SK-N-SH (cell line): ENCODE results near the gene RBBP7. TPM values are rescaled to one million over a fixed set of nuclear protein-coding genes. Genes with fewer than 3 reads are reported as not detected.

ENCODE experiments used
- CTCF ChIA-PET: fragments of 300-600, 350-600 bp; formaldehyde crosslinking; extraction: SDS; loops from one replicate; lab custom pipeline; 2021; lab: Yijun Ruan, JAX
- POLR2A ChIA-PET: fragments of 350-600 bp; sonication (Branson Sonifier 250); formaldehyde crosslinking; extraction: SDS; loops from one replicate; lab custom pipeline; 2020; ENCODE audit warnings: antibody characterized with exemption, inconsistent platforms; lab: Yijun Ruan, JAX
- DNase-seq: peaks from one replicate; pipeline ENCODE4 v3.0.0; 2012
- H2AFZ ChIP-seq: fragments of 200-600 bp; sonication (generic); 2 replicates; pipeline ENCODE4 v1.8.1; 2016; ENCODE audit warnings: antibody characterized with exemption, mild to moderate bottlenecking, low read depth
- H3F3A ChIP-seq: fragments of 200-600 bp; sonication (generic); replicated peaks from 2 replicates; pipeline ENCODE3; 2016; ENCODE audit warnings: antibody characterized with exemption, mild to moderate bottlenecking; ENCODE audit not compliant: insufficient read depth
- H3K27ac ChIP-seq, 2 experiments: fragments of 200-500 bp in 1 of 2; fragments of 200-600 bp in 1 of 2; sonication (Bioruptor generic) in 1 of 2; sonication (generic), shearing (Covaris generic) in 1 of 2; 2 replicates each; pipeline versions ENCODE4 v1.5.1 to v1.6.1; 2014 to 2016; ENCODE audit warnings: low read depth in 2 of 2, inconsistent platforms in 1 of 2, low read length in 1 of 2, mild to moderate bottlenecking in 1 of 2, mixed read lengths in 1 of 2
- H3K27me3 ChIP-seq: fragments of 200-600 bp; sonication (generic), shearing (Covaris generic); 2 replicates; pipeline ENCODE4 v1.6.1; 2016; ENCODE audit warnings: mixed run types; ENCODE audit not compliant: insufficient read depth
- H3K36me3 ChIP-seq, 2 experiments: fragments of 200-500 bp in 1 of 2; fragments of 200-600 bp in 1 of 2; sonication (Bioruptor generic) in 1 of 2; sonication (generic) in 1 of 2; replicated peaks in 1 of 2; 2 replicates each; pipeline versions ENCODE3 to v1.5.1; 2014 to 2016; ENCODE audit warnings: low read length in 1 of 2, mild to moderate bottlenecking in 1 of 2; ENCODE audit not compliant: insufficient read depth in 2 of 2, control insufficient read depth in 1 of 2
- H3K4me1 ChIP-seq, 2 experiments: fragments of 200-500 bp in 1 of 2; fragments of 200-600 bp in 1 of 2; sonication (Bioruptor generic) in 1 of 2; sonication (generic), shearing (Covaris generic) in 1 of 2; 2 replicates each; pipeline versions ENCODE4 v1.5.1 to v1.6.1; 2014 to 2016; ENCODE audit warnings: low read depth in 1 of 2, low read length in 1 of 2, mixed run types in 1 of 2; ENCODE audit not compliant: insufficient read depth in 2 of 2, control insufficient read depth in 1 of 2
- H3K4me2 ChIP-seq: fragments of 200-600 bp; sonication (generic), shearing (Covaris generic); 2 replicates; pipeline ENCODE4 v1.6.1; 2017; ENCODE audit warnings: mixed run types
- H3K4me3 ChIP-seq, 2 experiments: fragments of 200-500 bp in 1 of 2; fragments of 200-600 bp in 1 of 2; sonication (Bioruptor generic) in 1 of 2; sonication (generic), shearing (Covaris generic) in 1 of 2; 2 replicates each; pipeline versions ENCODE4 v1.5.1 to v1.8.1; 2014 to 2016; ENCODE audit warnings: low read depth in 2 of 2, inconsistent platforms in 1 of 2, low read length in 1 of 2, mild to moderate bottlenecking in 1 of 2, mixed read lengths in 1 of 2, moderate library complexity in 1 of 2
- H3K79me2 ChIP-seq: fragments of 200-600 bp; sonication (generic); 2 replicates; pipeline ENCODE4 v1.8.1; 2017; ENCODE audit warnings: mild to moderate bottlenecking; ENCODE audit not compliant: insufficient read depth
- H3K9ac ChIP-seq: fragments of 200-600 bp; sonication (generic); 2 replicates; pipeline ENCODE4 v1.6.1; 2017; ENCODE audit warnings: mixed run types
- H3K9me2 ChIP-seq: fragments of 200-600 bp; sonication (generic); 2 replicates; pipeline ENCODE4 v1.6.1; 2017; ENCODE audit warnings: mixed run types
- H3K9me3 ChIP-seq: fragments of 200-600 bp; sonication (generic); 2 replicates; pipeline ENCODE4 v1.6.1; 2017; ENCODE audit warnings: mixed run types, mild to moderate bottlenecking, moderate library complexity
- H4K20me1 ChIP-seq: fragments of 200-600 bp; sonication (generic); 2 replicates; pipeline ENCODE4 v1.6.1; 2017; ENCODE audit warnings: mild to moderate bottlenecking, mixed run types; ENCODE audit not compliant: insufficient read depth
- CHD2 ChIP-seq: fragments of 150-350 bp; IDR thresholded peaks from 2 replicates; pipeline ENCODE4 v1.6.1; 2018; ENCODE audit warnings: low read length; ENCODE audit not compliant: partially characterized antibody
- EZH2phosphoT487 ChIP-seq: fragments of 200-600 bp; sonication (generic); IDR thresholded peaks from 2 replicates; pipeline ENCODE4 v1.6.1; 2017; ENCODE audit warnings: low read depth, mixed run types, mild to moderate bottlenecking, antibody characterized with exemption, moderate library complexity, borderline replicate concordance
- FOXJ3 ChIP-seq: sonication (generic); formaldehyde crosslinking; IDR thresholded peaks from 2 replicates; pipeline ENCODE4 v1.5.1; 2020; ENCODE audit warnings: mild to moderate bottlenecking, missing genetic modification reagents
- FOXM1 ChIP-seq: IDR thresholded peaks from 2 replicates; pipeline ENCODE4 v1.4.0; 2012; ENCODE audit warnings: low read depth, mild to moderate bottlenecking
- GATA2 ChIP-seq: sonication (generic); formaldehyde crosslinking; IDR thresholded peaks from 2 replicates; pipeline ENCODE4 v1.5.0; 2020; ENCODE audit warnings: mild to moderate bottlenecking, missing genetic modification reagents
- JUND ChIP-seq: IDR thresholded peaks from 2 replicates; pipeline ENCODE4 v1.4.0; 2012
- MEF2A ChIP-seq: IDR thresholded peaks from 2 replicates; pipeline ENCODE4 v1.4.0; 2012; ENCODE audit warnings: low read depth, borderline replicate concordance
- MXI1 ChIP-seq: IDR thresholded peaks from 2 replicates; pipeline ENCODE4 v1.6.1; 2012; ENCODE audit warnings: mild to moderate bottlenecking, low read depth, low read length, improper control_type of control experiment
- NFIC ChIP-seq: IDR thresholded peaks from 2 replicates; pipeline ENCODE4 v1.4.0; 2012; ENCODE audit warnings: borderline replicate concordance
- NRF1 ChIP-seq: IDR thresholded peaks from 2 replicates; pipeline ENCODE4 v1.6.1; 2012; ENCODE audit warnings: low read depth, mild to moderate bottlenecking, low read length
- RAD21 ChIP-seq: IDR thresholded peaks from 2 replicates; pipeline ENCODE4 v1.6.1; 2012; ENCODE audit warnings: mild to moderate bottlenecking, low read length
- RCOR1 ChIP-seq: fragments of 150-350 bp; IDR thresholded peaks from 2 replicates; pipeline ENCODE4 v1.6.1; 2017; ENCODE audit warnings: antibody characterized with exemption, low read length
- RFX5 ChIP-seq: IDR thresholded peaks from 2 replicates; pipeline ENCODE4 v1.6.1; 2012; ENCODE audit warnings: mild to moderate bottlenecking, improper control_type of control experiment, low read length
- RXRA ChIP-seq: IDR thresholded peaks from 2 replicates; pipeline ENCODE4 v1.4.0; 2012; ENCODE audit warnings: low read depth, mild to moderate bottlenecking, borderline replicate concordance
- SIN3A ChIP-seq: IDR thresholded peaks from 2 replicates; pipeline ENCODE4 v1.6.1; 2012; ENCODE audit warnings: low read depth, mild to moderate bottlenecking, low read length, moderate library complexity, borderline replicate concordance
- TAF1 ChIP-seq: IDR thresholded peaks from 2 replicates; pipeline ENCODE4 v1.6.1; 2012; ENCODE audit warnings: low read depth, mild to moderate bottlenecking, low read length, moderate library complexity, borderline replicate concordance
- TEAD4 ChIP-seq: IDR thresholded peaks from 2 replicates; pipeline ENCODE4 v1.4.0; 2012; ENCODE audit warnings: mild to moderate bottlenecking, borderline replicate concordance; ENCODE audit not compliant: insufficient read depth
- WGBS: methylation state at CpG from one replicate; pipeline ENCODE4 v1.1.6; 2017; ENCODE audit warnings: low lambda C conversion rate; 5-methylcytosine and 5-hydroxymethylcytosine counted together
- polyA plus RNA-seq, 3 experiments: library from polyadenylated mRNA; depleted of rRNA; stranded (reverse); fragments of >200 nt; gene quantifications; 2 replicates each; pipeline ENCODE4 v1.2.3, GENCODE V29; 2012
- TF ChIP-seq, protein P1 (sequence below): IDR thresholded peaks from 2 replicates; pipeline ENCODE4 v1.4.0; 2012; ENCODE audit warnings: low read depth, borderline replicate concordance
- TF ChIP-seq, protein P2 (sequence below): fragments of 150-350 bp; IDR thresholded peaks from 2 replicates; pipeline ENCODE4 v1.6.1; 2017; ENCODE audit warnings: antibody characterized with exemption, low read length, low read depth, borderline replicate concordance
- TF ChIP-seq, protein P3 (sequence below): IDR thresholded peaks from 2 replicates; pipeline ENCODE4 v1.4.0; 2012; ENCODE audit warnings: low read depth

RBBP7 gene
- polyA plus RNA-seq, 1 of the 3 experiments (the other 2 are of a cell fraction): 172 TPM

DNA sequence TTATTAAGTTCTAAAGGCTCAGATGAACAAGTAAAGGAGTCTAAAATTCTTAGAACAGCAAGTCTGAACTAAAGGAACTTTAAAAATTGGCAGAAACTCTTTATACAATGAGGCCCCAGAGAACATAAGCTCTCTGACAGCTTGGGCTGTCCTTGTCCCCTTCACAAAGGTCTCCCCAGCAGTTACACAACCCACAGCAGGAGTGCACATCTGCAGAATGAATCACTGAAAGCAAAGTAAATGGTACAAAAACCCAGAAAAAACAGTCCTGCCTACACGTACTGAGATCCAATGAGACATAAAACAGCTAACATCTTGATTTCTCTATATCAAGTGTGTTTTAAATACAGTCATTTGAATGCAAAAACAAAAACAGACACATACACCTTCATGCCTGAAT lies 18.7 kb downstream of the RBBP7 start:
- Histone ChIP-seq H3K9ac (no peak overlapping the region), H3K27ac (no peak overlapping the region), H3K36me3 (peaks cover 38 to 74% of the 10 kb centered on the region in 2 experiments), H3K4me1 (no peaks in the 10 kb centered on the region; a peak in 1 of 4 replicates), H3F3A (no peaks in the 10 kb centered on the region), H3K27me3 (no peaks in the 10 kb centered on the region), H3K4me2 (no peak overlapping the region), H3K4me3 (no peak overlapping the region), H3K9me2 (no peaks in the 10 kb centered on the region), H2AFZ (no peak overlapping the region), H3K79me2 (peaks cover 48% of the 10 kb centered on the region), H3K9me3 (no peaks in the 10 kb centered on the region), H4K20me1 (peaks cover 26% of the 10 kb centered on the region; the same call in 1 of the 2 replicates)
- DNase-seq: no peak
- 95% methylated on average over 1 of the region's 1 CpG for WGBS
- ChIA-PET POLR2A (no interaction called here), CTCF (interaction anchor here (0.9 to 1.6 kb wide), 2 partner anchors 9 to 32 kb away, joined by 4 to 5 read pairs; no protein-coding TSS in a partner anchor)
- TF ChIP-seq TEAD4: no peak
- no peak for TF ChIP-seq RAD21
- no peak for TF ChIP-seq RFX5
- no peak for TF ChIP-seq MEF2A
- TF ChIP-seq RXRA: no peak
- no peak for TF ChIP-seq TAF1
- no peak for TF ChIP-seq NFIC
- TF ChIP-seq CHD2: no peak

DNA sequence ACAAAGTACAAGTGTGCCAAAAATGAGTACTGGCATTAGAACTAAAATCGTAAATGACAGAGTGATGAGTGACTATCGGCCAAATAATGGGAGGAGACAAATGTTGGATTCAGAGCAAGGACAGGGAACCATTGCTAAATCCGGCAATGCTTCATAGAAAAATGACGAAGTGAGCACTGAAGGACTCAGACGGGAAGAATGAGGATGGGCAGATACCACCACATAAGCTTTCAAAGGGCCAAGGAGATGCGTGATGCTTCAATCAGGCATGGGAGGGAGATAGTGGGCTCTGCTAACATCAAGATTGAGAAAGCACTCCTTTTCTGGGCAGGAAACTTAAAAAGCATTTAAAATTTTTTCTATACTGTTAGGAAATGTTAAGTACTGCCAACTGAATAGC lies 21.6 kb downstream of the RBBP7 start:
- Histone ChIP-seq H3K9me2 (no peaks in the 10 kb centered on the region), H3K9ac (no peak overlapping the region), H3K36me3 (peaks cover 60 to 76% of the 10 kb centered on the region in 2 experiments), H3K9me3 (no peaks in the 10 kb centered on the region), H3K27me3 (no peaks in the 10 kb centered on the region), H3K4me3 (no peak overlapping the region), H3K27ac (no peak overlapping the region), H2AFZ (no peak overlapping the region), H3K4me1 (no peaks in the 10 kb centered on the region; a peak in 2 of 4 replicates), H3K79me2 (peaks cover 20% of the 10 kb centered on the region; the same call in 1 of the 2 replicates), H4K20me1 (peaks cover 8% of the 10 kb centered on the region), H3K4me2 (no peak overlapping the region), H3F3A (peaks cover 6% of the 10 kb centered on the region)
- DNase-seq: no peak
- CTCF ChIA-PET: interaction anchor here (0.9 to 1.0 kb wide), 2 partner anchors 8 to 22 kb away, joined by 3 read pairs; no protein-coding TSS in a partner anchor
- POLR2A ChIA-PET: no interaction called here
- 91% methylated on average over 6 of the region's 6 CpGs for WGBS
- no peak for TF ChIP-seq FOXJ3 (CRISPR knock-in tag)
- no peak for TF ChIP-seq TEAD4
- TF ChIP-seq RCOR1: no peak
- TF ChIP-seq, all 33 proteins: peak for 0

DNA sequence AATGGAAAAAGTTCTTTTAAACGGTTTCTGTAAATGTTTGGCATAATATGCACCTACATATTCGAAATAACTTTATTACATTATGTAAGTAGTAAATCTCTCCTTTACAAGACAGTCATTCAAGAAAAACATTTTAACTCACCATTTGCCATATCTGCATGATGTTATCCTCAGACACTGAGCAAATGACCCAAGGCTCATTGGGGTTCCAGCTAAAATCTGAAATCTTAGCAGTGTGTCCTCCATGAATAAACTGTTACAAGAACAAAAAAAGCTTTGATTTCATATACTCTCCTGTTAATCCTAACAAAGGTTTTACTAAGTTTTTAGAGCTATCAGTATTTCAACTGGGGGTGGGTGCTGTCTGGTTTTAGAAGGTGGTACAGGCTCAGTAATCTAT lies 24.5 kb downstream of the RBBP7 start:
- no peak overlapping the region for H3K27ac ChIP-seq
- H3K9ac ChIP-seq: no peak overlapping the region
- H3K79me2 ChIP-seq: no peaks in the 10 kb centered on the region
- H3K4me2 ChIP-seq: no peak overlapping the region
- peaks cover 21% of the 10 kb centered on the region for H3F3A ChIP-seq
- POLR2A ChIA-PET: no interaction called here
- H3K9me3 ChIP-seq: no peaks in the 10 kb centered on the region
- 66% methylated on average over 2 of the region's 2 CpGs for WGBS
- no peak overlapping the region for H2AFZ ChIP-seq
- no peak for DNase-seq
- no peaks in the 10 kb centered on the region for H3K9me2 ChIP-seq
- H3K4me1 ChIP-seq: peaks cover 0 to 7% of the 10 kb centered on the region in 2 experiments; a peak in 1 of 4 replicates
- CTCF ChIA-PET: interaction anchor here (0.7 to 1.0 kb wide), 2 partner anchors 20 to 36 kb away, joined by 3 to 4 read pairs; no protein-coding TSS in a partner anchor
- peaks cover 68% of the 10 kb centered on the region in 2 experiments for H3K36me3 ChIP-seq
- H4K20me1 ChIP-seq: peaks cover 13% of the 10 kb centered on the region; the same call in 1 of the 2 replicates
- no peak overlapping the region for H3K4me3 ChIP-seq
- no peaks in the 10 kb centered on the region for H3K27me3 ChIP-seq
- TF ChIP-seq EZH2phosphoT487: no peak
- TF ChIP-seq FOXM1: no peak
- TF ChIP-seq, protein P1, sequence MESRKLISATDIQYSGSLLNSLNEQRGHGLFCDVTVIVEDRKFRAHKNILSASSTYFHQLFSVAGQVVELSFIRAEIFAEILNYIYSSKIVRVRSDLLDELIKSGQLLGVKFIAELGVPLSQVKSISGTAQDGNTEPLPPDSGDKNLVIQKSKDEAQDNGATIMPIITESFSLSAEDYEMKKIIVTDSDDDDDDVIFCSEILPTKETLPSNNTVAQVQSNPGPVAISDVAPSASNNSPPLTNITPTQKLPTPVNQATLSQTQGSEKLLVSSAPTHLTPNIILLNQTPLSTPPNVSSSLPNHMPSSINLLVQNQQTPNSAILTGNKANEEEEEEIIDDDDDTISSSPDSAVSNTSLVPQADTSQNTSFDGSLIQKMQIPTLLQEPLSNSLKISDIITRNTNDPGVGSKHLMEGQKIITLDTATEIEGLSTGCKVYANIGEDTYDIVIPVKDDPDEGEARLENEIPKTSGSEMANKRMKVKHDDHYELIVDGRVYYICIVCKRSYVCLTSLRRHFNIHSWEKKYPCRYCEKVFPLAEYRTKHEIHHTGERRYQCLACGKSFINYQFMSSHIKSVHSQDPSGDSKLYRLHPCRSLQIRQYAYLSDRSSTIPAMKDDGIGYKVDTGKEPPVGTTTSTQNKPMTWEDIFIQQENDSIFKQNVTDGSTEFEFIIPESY: no peak
- TF ChIP-seq GATA2 (CRISPR knock-in tag): no peak
- no peak for TF ChIP-seq CHD2
- no peak for TF ChIP-seq MXI1
- TF ChIP-seq SIN3A: no peak
- TF ChIP-seq NRF1: no peak
- TF ChIP-seq, protein P2, sequence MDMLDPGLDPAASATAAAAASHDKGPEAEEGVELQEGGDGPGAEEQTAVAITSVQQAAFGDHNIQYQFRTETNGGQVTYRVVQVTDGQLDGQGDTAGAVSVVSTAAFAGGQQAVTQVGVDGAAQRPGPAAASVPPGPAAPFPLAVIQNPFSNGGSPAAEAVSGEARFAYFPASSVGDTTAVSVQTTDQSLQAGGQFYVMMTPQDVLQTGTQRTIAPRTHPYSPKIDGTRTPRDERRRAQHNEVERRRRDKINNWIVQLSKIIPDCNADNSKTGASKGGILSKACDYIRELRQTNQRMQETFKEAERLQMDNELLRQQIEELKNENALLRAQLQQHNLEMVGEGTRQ: no peak
- no peak for TF ChIP-seq JUND
- TF ChIP-seq, protein P3, sequence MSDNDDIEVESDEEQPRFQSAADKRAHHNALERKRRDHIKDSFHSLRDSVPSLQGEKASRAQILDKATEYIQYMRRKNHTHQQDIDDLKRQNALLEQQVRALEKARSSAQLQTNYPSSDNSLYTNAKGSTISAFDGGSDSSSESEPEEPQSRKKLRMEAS: no peak
